Thymus (tissue), 11 donors: ENCODE data around the gene HIVEP3. TPM values are rescaled to one million over a fixed set of nuclear protein-coding genes. Genes with fewer than 3 reads are reported as not detected.

Experiments used
- DNase-seq, 9 donors: peaks; one replicate each; pipeline ENCODE4 v3.0.0-alpha.2; 2013; ENCODE audit warnings: low spot score in 9 of 9, low read depth in 6 of 9, missing footprints in 1 of 9
- H3K27ac ChIP-seq, 2 donors: one replicate each; pipeline ENCODE4 v1.5.1; 2013; ENCODE audit warnings: control low read depth in 1 of 2, low read depth in 1 of 2, low read length in 1 of 2, mild to moderate bottlenecking in 1 of 2, moderate library complexity in 1 of 2
- H3K27me3 ChIP-seq, 2 donors: one replicate each; pipeline ENCODE4 v1.5.1; 2013; ENCODE audit warnings: low read length in 1 of 2; ENCODE audit not compliant: control insufficient read depth in 2 of 2, insufficient read depth in 1 of 2
- H3K36me3 ChIP-seq, 2 donors: one replicate each; pipeline ENCODE4 v1.5.1; 2013; ENCODE audit warnings: low read length in 1 of 2, mild to moderate bottlenecking in 1 of 2, moderate library complexity in 1 of 2; ENCODE audit not compliant: control insufficient read depth in 2 of 2, insufficient read depth in 2 of 2
- H3K4me1 ChIP-seq, 2 donors: one replicate each; pipeline ENCODE4 v1.5.1; 2013; ENCODE audit warnings: low read length in 2 of 2; ENCODE audit not compliant: control insufficient read depth in 2 of 2, insufficient read depth in 2 of 2
- H3K4me3 ChIP-seq, 2 donors: one replicate each; pipeline ENCODE4 v1.5.1; 2013; ENCODE audit warnings: low read length in 2 of 2, control low read depth in 1 of 2, mild to moderate bottlenecking in 1 of 2
- H3K9me3 ChIP-seq, 2 donors: one replicate each; pipeline ENCODE4 v1.5.1; 2013; ENCODE audit warnings: low read length in 1 of 2, mild to moderate bottlenecking in 1 of 2; ENCODE audit not compliant: control insufficient read depth in 2 of 2, insufficient read depth in 1 of 2
- WGBS: extraction: QIAGEN DNeasy Blood & Tissue Kit; methylation state at CpG from one replicate; pipeline ENCODE4 v1.1.7; 2013; 5-methylcytosine and 5-hydroxymethylcytosine counted together
- polyA plus RNA-seq: library from polyadenylated mRNA; stranded (reverse); fragments of 200-250 nt; gene quantifications from one replicate; pipeline ENCODE4 v1.2.3, GENCODE V29; 2013
- total RNA-seq: library from RNA; stranded (reverse); fragments of 120-200 nt; gene quantifications from one replicate; pipeline ENCODE4 v1.2.4, GENCODE V29; 2013
- donor health status: healthy.

HIVEP3 gene
- total and polyA plus RNA-seq, 2 donors, result 6.7 to 12.1 TPM

GRCh38 chr1:41486053-41486370, 432.7 kb downstream of the HIVEP3 start:
- H3K27me3 ChIP-seq, result peaks cover 2 to 53% of the 10 kb centered on the region in 2 donors
- peaks cover 0 to 30% of the 10 kb centered on the region in 2 donors for H3K4me1 ChIP-seq
- H3K4me3 ChIP-seq, result no peak overlapping the region
- 76% methylated on average over 4 of the region's 4 CpGs for WGBS
- no peak overlapping the region for H3K27ac ChIP-seq
- no peaks in the 10 kb centered on the region for H3K36me3 ChIP-seq
- H3K9me3 ChIP-seq, result no peaks in the 10 kb centered on the region
- no peak for DNase-seq

GRCh38 chr1:41485605-41486004, 433.1 kb downstream of the HIVEP3 start:
- WGBS, result 85% methylated on average over 5 of the region's 5 CpGs
- Histone ChIP-seq H3K27ac (no peak overlapping the region), H3K9me3 (no peaks in the 10 kb centered on the region), H3K36me3 (no peaks in the 10 kb centered on the region), H3K4me1 (peaks cover 0 to 30% of the 10 kb centered on the region in 2 donors), H3K27me3 (peaks cover 2 to 53% of the 10 kb centered on the region in 2 donors), H3K4me3 (no peak overlapping the region)
- DNase-seq, result no peak

GRCh38 chr1:41484402-41485241, 434.1 kb downstream of the HIVEP3 start, which contains the start of gene EDN2:
TSS of gene EDN2 (minus strand) at chr1:41484683. CDS start at chr1:41484601, 82 bp downstream.
- Histone ChIP-seq H3K27ac (no peak within 1 kb of the TSS), H3K9me3 (no peaks in the 10 kb centered on the region), H3K27me3 (peaks cover 2 to 53% of the 10 kb centered on the region in 2 donors), H3K4me3 (no peak within 1 kb of the TSS), H3K4me1 (peaks cover 0 to 30% of the 10 kb centered on the region in 2 donors), H3K36me3 (no peaks in the 10 kb centered on the region)
- WGBS, result 75% methylated on average over 27 of the region's 27 CpGs
- DNase-seq, result no peak

GRCh38 chr1:41483960-41484401, 434.7 kb downstream of the HIVEP3 start:
- no peak overlapping the region for H3K27ac ChIP-seq
- 82% methylated on average over 9 of the region's 9 CpGs for WGBS
- H3K9me3 ChIP-seq, result no peaks in the 10 kb centered on the region
- H3K36me3 ChIP-seq, result no peaks in the 10 kb centered on the region
- H3K27me3 ChIP-seq, result peaks cover 2 to 53% of the 10 kb centered on the region in 2 donors
- no peak overlapping the region for H3K4me3 ChIP-seq
- DNase-seq, result no peak
- H3K4me1 ChIP-seq, result peaks cover 0 to 30% of the 10 kb centered on the region in 2 donors

- no peak overlapping the region for H3K4me3 ChIP-seq
- H3K9me3 ChIP-seq, result no peaks in the 10 kb centered on the region
- DNase-seq, result no peak
- WGBS, result 89% methylated on average over 21 of the region's 21 CpGs
- peaks cover 0 to 30% of the 10 kb centered on the region in 2 donors for H3K4me1 ChIP-seq
- H3K27me3 ChIP-seq, result peaks cover 2 to 48% of the 10 kb centered on the region in 2 donors
- no peaks in the 10 kb centered on the region for H3K36me3 ChIP-seq
- peak overlapping the region in 1 of 2 donors; percentile 8 for H3K27ac ChIP-seq
Observed at GRCh38 chr1:41483001-41483850, 435.5 kb downstream of the HIVEP3 start.

- Histone ChIP-seq H3K36me3 (no peaks in the 10 kb centered on the region), H3K9me3 (no peaks in the 10 kb centered on the region), H3K27me3 (peaks cover 2 to 38% of the 10 kb centered on the region in 2 donors), H3K4me3 (no peak overlapping the region), H3K4me1 (peaks cover 0 to 25% of the 10 kb centered on the region in 2 donors), H3K27ac (no peak overlapping the region)
- WGBS, result 88% methylated on average over 18 of the region's 18 CpGs
- DNase-seq, result no peak
Observed at GRCh38 chr1:41482001-41482765, 436.5 kb downstream of the HIVEP3 start.

GRCh38 chr1:41481109-41481775, 437.5 kb downstream of the HIVEP3 start:
- H3K4me1 ChIP-seq, result peaks cover 0 to 16% of the 10 kb centered on the region in 2 donors
- H3K9me3 ChIP-seq, result no peaks in the 10 kb centered on the region
- DNase-seq, result no peak
- no peak overlapping the region for H3K27ac ChIP-seq
- H3K27me3 ChIP-seq, result peaks cover 2 to 29% of the 10 kb centered on the region in 2 donors
- 95% methylated on average over 15 of the region's 15 CpGs for WGBS
- H3K4me3 ChIP-seq, result no peak overlapping the region
- no peaks in the 10 kb centered on the region for H3K36me3 ChIP-seq
